HepG2 (cell line): ENCODE data around the gene NUP62. TPM values are rescaled to one million over a fixed set of nuclear protein-coding genes. Genes with fewer than 3 reads are reported as not detected.
A peak's percentile ranks its signal among the peaks of the same experiment; 100 is the strongest.

ENCODE experiments used
- ARID4A ChIP-seq: sonication (generic); formaldehyde crosslinking; IDR thresholded peaks from 2 replicates; pipeline ENCODE4 v1.5.0; 2020; ENCODE audit warnings: mild to moderate bottlenecking, missing genetic modification reagents, borderline replicate concordance
- POGK ChIP-seq: sonication (generic); formaldehyde crosslinking; conservative IDR thresholded peaks from 2 replicates; pipeline ENCODE4 v1.8.0; 2022; ENCODE audit warnings: mild to moderate bottlenecking, moderate library complexity, missing genetic modification reagents
- ZNF629 ChIP-seq: sonication (generic); formaldehyde crosslinking; conservative IDR thresholded peaks from 2 replicates; pipeline ENCODE4 v1.5.0; 2020; ENCODE audit warnings: missing genetic modification reagents
- polyA plus RNA-seq, 8 experiments: library from polyadenylated mRNA; depleted of rRNA in 3 of 8; stranded (reverse) in 7 of 8; unstranded in 1 of 8; fragments of >200 nt; fragmentation: Illumina TruSeq in 4 of 8; extraction: Trizol in 4 of 8; gene quantifications; 2 replicates each; pipeline versions ENCODE4 v1.2.1 to v1.2.3, GENCODE V29; 2011 to 2016; ENCODE audit warnings: low read depth in 4 of 8, missing spikeins in 1 of 8, mixed read lengths in 1 of 8; ENCODE audit not compliant: insufficient read depth in 1 of 8
- total RNA-seq, 5 experiments: library from RNA; depleted of rRNA; stranded (reverse); fragments of >200 nt; fragmentation: Illumina TruSeq; extraction: Trizol; gene quantifications; 2 replicates each; pipeline ENCODE4 v1.2.3, GENCODE V29; 2016; ENCODE audit warnings: low read depth in 1 of 5

Gene NUP62
- total and polyA plus RNA-seq, 2 of the 13 experiments (the other 11 are each of a cell fraction or from before 2014, with no cell fraction given): 16.5 to 41.5 TPM

GRCh38 chr19:49877879-49878743, 51.2 kb downstream of the NUP62 start (continued):
- peak; percentile 59 for TF ChIP-seq ARID4A (CRISPR knock-in tag)
- peak; percentile 48; the same call in 1 of the 2 replicates for TF ChIP-seq POGK (CRISPR knock-in tag)
- TF ChIP-seq ZNF629 (CRISPR knock-in tag): no peak
